Measurements from ENCODE around the gene EFNA5.

The EFNA5 gene

DNA sequence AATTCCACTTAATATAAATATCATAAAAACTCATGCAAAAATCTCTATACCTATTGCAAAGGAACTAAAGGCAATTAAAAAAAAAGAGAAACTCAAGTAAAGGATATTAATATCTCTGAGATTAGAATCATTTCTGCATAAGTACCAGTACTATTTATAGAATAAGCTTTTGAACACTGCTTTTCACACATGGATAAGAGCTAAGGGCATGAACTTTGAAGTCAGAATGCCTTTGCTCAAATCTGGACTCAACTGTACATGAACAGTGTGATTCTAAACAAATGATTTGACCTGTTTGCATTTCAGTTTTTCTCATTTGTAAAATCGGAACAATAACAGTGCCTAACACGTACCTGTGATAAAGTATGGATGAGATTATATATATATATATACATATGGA lies 255.9 kb downstream of the EFNA5 start:
- DNase-seq, result no peak

DNA sequence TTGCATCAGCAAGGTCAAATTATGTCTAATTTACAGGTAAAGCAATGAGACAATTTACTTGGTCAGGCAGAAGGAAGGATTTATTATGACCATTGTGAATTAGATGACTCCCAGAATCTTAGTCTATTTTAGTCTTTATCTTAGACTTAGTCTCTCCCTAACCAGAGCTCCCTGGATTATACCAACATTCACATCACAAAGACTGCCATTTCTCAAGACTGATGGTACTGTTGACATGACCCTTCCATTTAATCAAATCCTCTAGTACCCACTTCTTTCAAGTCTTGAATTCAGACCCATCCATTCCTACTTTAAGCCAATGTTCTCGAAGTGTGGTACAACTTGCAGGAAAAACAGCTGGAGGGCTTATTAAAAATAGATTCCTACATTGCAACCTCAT lies 257.0 kb downstream of the EFNA5 start:
- DNase-seq, result no peak

DNA sequence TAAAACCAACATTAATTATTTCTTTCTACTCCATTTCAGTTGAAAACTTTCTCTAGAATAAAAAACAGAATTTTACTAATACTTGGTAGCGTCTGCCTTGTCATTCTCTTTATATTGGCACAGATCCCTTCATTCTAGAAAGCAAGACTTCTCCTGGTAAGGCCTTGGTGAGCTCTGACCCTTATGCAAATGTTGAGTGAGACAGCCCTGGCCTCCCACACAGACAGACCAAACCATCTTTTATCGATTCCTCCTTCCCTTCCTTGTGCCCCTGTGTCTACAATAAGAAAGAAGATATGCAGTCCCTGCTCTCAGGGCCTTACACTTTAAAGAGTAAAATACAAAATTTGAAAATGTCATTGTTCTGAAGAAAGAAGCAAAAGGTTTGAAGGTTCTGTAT lies 262.2 kb downstream of the EFNA5 start:
- no peak for DNase-seq

DNA sequence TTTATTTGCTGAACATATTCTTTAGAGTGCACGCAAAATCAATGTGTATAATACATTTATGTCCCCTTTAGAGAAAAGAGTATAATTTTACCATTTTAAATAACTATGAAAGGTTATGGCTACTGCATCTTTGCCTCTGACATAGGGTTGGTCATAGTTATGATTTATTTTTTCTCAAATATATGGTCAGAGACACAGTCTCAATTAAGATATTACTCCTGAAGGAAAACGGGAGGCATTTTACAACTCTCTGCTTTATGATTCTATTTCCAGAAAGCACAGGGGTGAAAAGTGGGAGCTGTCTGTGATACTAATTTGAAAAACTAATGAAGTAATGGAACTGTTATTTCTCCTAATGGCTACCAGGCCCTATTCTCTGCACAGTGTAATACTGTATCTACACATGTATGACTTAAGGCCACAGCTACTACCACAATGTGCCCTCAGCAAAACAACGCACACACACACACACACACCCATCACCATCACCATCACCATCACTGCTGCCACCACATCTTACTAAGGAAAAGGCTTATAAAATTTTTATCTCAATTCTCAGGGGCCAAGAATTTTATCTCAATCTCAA lies 262.9 kb downstream of the EFNA5 start:
- DNase-seq, result no peak

DNA sequence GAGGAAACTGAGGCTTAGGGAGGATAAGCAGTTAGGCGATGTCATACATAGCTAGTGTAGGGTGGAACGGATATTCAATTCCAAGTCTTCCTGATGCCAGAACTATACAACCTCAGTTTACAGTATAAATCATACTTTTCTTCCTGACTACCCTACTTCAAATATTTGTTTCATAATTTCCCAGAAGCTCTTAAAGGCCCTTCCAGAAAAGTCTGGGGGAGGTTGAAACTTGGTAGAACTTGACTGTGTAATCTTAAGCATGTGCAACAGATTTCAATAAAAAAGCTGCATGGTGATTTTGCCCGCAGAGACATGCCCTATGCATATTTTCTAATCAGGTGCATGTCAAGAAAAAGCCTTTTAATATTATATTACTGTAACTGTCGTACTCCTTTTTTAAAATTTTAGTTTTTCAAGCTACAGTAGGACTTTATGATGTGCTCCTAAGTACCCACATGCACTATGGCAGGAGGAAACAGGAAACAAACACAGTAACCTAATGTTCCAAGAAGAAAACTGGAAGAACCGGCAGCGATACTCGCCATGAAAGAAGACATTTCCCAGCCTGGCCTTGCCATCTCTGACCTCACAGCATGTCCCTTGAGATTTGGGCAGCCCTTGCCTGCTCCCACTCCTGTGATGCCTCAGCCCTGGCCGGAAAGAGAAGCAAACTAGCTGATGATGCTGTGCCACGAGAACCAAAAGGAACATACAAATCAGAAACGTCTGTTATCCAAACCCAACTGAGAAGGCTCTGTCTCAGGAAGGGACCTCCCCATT lies 266.0 kb downstream of the EFNA5 start:
- DNase-seq, result no peak

DNA sequence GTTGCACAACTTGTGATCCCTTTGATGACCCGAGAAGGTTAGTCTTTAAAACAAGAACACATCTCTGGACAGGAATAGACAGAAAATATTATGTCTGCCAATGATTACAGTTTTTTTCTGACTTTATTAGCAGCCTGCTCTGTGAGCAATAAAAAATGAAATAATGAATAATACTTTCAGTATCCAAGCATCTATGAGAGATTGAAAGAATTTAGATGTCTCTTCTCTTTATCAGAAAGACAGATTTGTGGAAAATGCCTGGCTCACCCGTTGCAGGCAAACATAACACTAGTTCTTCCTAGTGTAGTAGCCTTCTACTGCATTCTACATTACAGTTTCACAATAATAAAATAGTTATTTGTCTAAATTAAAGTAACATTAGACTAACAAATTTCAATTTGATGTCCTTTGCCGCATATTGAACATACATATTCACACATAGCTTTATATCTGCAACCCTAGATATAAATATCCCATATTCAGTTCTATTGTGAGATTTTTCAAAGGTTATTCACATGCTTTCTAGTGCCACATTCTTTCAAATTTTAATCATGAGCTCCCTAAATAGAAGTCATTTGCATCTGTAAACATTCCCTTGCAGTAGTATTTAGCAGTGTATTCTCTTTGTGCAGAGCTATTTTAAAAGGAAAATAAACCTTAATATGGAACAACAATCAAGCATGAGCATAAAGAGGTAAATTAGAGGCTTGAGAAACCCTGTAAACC lies 267.3 kb downstream of the EFNA5 start:
- no peak for DNase-seq

DNA sequence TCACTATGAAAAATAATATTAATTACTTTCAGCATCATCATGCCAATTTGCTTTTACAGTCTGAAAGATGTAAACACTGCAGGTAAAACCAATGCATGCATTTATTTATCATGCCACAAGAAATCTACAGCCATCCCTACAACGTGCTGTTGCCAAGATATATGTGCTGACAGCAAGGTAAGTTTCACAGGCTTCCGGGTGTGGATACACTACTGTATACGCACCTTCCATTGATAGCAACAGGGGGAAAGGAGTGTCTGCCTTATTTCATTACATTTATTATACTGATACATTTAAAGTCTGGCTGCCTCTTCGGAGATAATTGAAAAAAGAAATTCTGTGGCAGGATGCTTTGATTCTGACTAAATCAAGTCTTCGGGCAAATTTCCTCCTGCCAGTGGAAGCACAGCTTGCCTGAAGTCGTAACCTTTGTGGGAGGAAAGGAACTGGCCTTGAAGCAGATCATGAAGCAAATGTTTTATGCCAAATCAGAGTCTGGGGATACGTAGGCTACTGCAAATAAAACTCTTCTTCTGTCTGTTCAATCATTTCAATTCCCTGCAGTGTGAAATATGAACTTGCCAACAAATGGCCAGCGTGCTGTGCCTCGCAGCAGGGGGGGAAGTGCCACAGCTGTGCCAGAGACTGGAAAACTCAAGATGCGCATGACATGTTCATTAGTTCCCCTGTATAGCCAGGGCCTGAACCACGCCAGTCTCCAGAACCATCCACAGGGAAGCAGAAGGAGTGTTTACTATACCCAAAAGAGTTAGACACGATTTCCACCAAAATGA lies 268.1 kb downstream of the EFNA5 start:
- peak; percentile 95 for DNase-seq

DNA sequence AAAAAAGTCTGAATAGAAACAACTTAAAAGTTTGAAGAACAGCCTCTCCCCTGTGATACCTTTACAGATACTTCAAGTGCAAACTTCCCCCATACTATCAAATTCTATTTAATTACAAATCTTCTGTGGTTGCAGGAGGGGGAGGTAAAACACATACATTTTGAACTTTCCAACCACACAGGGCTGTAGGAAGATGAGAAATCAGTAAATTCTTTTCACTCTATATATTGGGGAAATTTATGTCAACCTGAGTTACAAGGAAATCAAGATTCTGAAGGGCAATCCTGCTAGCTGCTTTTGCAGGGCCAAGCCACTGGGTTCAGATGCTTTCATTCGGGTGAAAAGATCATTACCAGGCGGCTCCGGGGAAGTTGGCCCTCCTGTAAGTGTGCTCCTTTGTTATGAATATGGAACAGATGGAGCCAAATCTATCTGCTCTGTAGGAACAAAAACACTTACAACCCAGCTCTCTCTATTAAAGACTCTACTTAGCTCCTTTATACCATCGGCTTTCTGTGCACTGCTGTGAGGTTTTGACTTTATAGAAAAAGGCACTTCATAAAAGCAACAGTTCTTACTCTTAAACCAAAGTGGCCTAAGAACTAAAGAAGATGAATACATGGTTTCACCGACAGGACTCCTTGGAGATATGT lies 269.1 kb downstream of the EFNA5 start:
- DNase-seq, result peak; percentile 59

DNA sequence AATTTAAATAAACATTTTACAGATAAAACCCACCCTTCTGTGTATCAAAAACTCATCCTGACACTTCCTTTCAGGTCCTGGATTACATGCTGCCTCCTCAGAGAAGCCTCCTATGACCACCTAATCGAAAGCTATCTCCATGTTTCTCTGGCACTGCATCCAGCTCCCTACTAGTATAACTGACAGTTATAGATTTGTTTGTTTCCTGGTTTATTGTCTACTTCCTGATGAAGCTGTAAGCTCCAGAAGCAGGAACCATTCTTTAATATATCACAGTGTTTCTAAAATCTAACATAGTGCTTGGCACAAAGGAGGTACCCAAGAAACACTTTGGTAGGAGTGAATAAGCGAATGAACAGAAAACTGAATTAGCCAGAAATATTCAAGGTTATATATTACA lies 270.4 kb downstream of the EFNA5 start:
- no peak for DNase-seq

DNA sequence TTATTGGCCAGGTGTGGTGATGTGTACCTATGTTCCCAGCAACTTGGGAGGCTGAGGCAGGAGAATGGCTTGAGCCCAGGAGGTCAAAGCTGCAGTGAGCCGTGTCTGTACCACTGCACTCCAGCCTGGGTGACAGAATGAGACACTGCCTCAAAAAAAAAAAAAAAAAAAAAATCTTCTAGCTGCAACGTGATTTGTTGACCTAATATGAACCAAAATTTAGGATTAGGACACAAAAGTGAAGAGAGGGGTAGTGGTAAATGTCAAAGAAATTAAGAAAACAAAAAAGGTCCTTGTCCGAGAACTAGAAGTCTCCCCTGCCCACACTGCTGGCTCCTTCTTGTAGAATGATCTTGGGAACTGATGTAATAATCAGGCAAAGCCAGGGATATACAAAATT lies 272.0 kb downstream of the EFNA5 start:
- DNase-seq, result no peak

DNA sequence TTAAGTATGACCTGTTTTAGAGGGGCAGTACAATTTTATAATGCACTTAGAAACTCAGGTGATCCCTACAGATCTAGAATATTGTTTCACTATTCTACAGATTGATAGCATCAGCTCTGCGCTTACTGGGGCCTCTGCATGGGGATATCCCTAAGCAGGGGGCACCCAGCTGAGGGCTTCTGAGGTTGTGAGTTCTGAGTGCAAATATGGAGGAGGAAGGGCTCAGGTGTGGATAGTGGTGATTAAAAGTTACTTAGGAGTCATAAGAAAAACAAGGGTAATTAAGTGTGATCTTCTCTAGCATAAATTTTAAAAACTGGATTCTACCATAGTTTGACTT lies 274.4 kb downstream of the EFNA5 start:
- DNase-seq, result no peak

DNA sequence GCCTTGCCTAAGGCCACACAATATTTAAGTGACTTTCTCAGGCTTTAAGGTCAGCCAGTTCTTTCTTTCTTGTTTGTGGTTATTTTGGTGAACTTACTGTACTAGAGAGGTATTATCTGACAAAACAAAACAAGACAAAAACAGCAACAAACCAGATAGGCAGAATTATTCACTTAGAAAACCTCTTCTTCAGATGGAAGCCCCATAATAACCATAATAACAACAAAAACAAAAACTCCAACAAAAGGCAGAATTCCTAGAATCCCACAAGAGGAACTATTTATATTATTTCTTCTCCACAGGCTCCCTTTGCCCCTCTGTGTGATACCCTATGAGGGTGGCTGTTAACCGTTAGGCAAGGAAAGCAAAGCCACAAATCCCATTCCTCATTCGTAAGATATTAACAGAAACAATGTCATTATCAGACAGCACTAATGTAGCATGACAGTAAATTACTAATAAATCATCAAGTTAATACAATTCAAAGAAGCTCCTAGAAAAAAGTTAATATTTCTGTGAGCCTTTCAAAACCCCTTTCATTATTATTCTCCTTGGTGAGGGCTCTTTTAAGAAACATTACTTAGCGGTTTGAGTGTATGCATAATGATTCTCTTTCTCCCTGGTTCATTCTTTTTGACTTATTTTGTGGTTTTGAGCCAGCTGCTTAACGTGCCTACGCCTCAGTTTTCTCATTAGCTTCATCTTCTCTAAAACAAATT lies 274.9 kb downstream of the EFNA5 start:
- DNase-seq, result no peak

DNA sequence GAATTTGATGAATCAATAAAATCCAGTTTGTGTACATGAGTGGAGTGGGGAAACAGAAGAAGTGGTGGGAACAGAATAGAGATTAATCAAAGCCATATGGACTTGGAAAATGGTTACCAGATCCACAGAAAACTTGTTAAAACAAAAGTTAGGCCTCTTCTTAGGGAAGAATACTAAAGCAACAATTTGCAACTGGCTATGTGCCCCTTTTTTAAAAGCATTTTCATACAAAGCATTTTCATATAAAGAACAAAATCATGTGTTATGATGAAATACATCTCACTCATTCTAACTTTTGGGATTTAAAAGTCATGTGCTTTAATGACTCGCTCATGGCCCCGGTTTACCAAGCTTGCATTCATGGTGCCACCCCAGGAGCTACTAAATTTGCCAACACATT lies 276.9 kb downstream of the EFNA5 start:
- no peak for DNase-seq

DNA sequence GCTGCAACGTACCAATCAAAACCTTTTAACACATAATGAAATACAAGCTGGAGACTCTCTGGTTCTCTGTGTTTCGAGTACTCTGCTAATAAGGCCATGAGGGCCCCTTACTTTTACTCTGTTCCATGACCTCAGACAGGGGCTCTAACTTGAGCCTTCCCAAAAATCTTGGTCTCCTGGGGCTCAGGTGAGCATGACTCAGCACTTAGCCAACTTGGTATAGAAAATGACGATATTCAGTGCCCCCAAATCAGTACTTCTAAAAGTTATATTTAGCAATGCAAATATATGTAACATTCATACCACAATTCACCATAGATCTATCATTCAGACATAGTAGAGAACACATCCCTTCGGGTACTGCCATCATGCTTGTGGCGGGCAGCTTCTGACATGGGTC lies 278.9 kb downstream of the EFNA5 start:
- no peak for DNase-seq

DNA sequence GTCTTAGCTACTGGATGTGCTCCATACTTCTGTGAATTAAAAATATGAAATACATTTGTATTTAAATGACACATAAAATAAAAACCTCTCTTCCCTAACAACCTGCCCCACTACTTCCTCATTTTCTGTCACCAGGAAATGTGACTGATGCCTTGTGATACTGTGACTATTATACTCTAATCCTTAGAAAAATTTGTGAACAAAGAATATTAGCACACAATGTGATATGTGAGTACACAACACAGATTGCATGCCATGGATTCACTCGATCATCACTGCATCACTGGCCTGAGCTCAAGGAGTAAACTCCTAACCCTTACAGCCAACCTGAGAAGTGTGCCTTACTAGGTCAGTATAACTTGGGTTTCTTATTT lies 281.0 kb downstream of the EFNA5 start:
- DNase-seq, result no peak

DNA sequence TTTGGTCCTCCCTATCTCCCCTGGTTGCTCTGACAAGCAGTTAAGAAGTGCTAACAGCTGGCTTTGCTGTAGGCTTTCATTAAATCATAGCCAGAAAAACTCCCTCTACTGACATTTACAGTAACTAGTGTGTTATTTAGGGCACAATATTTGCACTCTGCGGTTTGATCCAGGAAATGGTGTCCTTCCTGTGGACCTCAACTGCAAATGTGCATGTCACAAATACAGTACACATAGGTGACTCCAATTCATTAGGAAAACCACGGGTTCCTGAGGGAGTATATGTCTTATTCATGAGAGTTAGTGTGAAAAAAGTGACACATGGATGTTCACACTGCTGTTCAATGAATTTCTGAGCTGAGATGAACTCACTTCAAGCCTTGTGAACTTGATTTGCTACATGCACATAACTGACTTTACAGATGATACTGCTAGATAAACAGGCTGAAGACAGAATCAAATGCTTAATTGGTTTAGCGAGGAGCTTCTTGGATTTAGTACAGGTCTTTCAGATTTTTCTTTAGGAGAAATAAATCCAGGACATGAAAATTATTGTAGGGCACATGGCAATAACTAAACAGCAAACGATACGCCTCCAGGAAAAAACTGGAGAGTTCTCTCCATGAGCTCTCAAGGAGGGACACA lies 281.5 kb downstream of the EFNA5 start:
- peak; percentile 42 for DNase-seq

DNA sequence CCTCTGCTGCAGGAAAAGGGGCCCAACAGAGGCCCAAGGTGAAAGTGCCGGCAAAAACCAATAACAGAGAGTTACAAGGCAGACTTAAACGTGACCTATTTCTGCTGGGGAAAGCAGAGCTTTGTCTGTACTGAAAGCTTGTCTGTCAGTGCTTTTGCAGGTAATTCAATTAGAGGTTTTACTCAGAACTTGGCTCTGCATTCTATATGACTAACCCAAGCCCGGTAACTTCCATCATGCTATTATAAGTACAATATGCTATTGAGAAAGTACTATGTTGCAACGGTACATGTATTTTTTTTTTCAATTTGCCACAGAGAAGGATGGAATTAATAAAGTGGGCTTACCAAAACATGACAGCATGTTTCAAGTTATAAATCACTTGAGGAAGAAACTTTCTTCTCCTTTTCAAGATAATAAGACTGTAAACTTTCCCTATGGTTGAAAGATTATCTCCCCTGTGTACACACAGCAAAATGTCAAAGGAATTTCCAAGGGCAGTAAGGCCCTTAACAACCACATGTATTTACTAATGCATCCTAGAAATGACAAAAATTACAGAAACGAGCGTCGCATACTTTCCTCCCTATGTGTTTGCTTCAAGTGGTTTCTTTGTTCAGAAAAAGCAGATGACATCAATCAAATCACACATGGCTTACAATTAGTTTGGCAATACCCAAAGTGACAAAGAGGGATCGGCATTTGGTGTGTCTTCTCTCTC lies 282.4 kb downstream of the EFNA5 start:
- DNase-seq, result no peak

DNA sequence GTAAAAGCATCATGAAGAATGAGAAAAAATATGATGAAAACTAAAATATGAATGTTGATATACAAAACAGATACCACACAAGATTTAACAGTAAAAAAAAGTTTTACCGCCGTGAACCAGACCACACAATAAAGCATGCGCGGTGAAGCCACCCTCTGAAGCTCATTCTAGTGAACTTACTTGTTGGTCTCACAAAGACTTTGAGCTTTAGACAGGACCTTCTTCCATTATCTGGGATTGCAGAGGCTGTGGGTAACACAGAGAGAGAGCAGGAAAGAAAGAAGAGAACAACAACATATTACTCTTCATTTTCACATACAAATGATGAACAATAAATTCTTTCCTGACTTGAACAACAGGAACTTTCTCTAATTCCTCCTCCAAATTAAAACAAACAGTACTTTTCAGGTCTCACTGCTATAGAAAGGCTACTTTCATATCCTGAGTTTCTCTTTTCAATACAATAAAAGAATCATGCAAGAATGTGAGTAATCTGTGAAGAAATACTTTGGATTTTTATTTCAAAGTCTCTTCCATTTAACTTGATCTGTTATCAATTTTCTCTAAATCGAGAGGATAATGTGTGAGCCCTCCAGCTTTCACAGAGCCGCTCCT lies 283.1 kb downstream of the EFNA5 start:
- DNase-seq, result no peak

DNA sequence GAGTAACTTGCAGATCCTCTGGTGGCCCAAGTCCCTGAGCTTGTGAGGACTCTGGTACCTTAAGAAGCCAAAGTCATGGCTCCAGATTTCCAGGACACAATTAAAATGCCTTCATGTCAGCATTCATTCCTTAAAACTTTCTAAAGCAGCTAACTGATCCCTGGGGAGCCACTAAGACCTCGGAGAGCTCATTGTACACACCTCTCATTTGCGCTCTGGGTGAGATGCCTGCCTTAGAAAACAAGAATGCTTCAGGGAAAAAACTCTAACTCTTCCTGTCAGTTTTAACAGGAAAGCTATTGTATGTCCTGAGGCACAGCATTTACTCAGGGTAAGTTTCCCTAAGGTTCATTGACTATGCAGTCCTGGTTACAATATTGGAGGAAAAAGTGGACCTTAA lies 285.0 kb downstream of the EFNA5 start:
- no peak for DNase-seq

DNA sequence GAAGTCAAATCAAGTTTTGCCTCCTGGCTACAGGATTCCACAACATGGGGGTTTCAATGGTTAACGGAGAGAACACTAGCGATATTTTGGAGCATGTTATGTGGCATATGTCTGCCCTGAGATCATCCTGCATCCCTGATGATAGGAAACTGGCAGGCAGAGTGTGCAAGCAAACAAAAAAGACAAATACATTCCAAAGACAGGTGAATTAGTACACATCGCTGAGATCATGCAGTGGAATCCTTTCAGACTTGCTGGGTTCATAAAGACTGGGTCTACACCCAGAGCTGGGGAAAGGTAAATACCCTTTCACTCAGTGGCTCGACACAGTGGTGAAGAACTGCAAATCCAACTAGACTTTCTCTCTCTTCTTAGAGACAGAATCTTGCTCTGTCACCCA lies 286.5 kb downstream of the EFNA5 start:
- no peak for DNase-seq

DNA sequence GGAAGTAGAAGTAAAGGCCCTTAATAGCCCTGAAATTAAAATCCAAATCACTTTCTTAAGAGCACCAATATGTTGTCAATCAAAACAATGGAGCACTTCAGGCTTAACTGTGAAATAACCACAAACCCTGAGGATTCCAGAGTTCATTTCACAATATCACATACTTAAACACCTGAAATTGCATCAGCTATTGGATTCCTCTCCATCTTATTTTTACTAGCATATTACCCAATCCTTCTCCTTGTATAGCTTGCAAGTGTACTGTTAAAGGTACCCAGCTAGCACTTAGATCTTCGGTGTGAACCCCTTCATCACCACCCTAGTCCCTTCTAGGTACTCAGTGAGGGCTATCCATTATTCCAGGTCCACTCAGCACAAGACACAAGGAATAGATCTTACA lies 287.3 kb downstream of the EFNA5 start:
- DNase-seq, result no peak
